A172 (cell line): Measurements from ENCODE around the gene ATP8A2. TPM values are rescaled to one million over a fixed set of nuclear protein-coding genes. Genes with fewer than 3 reads are reported as not detected.
A peak's percentile ranks its signal among the peaks of the same experiment; 100 is the strongest.

Experiments used
- DNase-seq: peaks from one replicate; pipeline ENCODE4 v3.0.0-alpha.2; 2015; ENCODE audit warnings: low spot score
- total RNA-seq: library from RNA; depleted of rRNA; stranded (reverse); fragments of >200 nt; shearing (Covaris generic); gene quantifications from 2 replicates; pipeline ENCODE4 v1.2.3, GENCODE V29; 2014

ATP8A2 gene
- total RNA-seq, 1 experiment from 2014 or later: 1.1 TPM

DNA sequence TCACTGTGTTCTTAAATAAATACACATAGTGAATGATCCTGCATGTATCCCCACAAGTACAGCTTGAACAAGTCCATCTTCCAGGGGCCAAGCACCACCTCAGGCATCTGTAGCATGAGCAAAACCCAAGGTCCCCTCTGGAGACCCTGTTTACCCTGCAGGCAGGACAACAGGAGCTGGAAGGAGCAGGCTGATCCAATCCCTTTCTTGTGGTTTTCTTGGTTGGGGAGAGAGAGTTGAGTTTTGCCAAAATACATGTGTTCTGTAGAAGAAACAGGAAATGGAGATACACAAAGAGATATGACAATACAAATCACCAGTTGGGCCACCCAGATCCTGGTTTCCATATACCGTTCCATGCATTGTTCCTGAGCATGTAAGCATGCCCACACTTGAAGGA, 587.2 kb downstream of the ATP8A2 start:
- no peak for DNase-seq

DNA sequence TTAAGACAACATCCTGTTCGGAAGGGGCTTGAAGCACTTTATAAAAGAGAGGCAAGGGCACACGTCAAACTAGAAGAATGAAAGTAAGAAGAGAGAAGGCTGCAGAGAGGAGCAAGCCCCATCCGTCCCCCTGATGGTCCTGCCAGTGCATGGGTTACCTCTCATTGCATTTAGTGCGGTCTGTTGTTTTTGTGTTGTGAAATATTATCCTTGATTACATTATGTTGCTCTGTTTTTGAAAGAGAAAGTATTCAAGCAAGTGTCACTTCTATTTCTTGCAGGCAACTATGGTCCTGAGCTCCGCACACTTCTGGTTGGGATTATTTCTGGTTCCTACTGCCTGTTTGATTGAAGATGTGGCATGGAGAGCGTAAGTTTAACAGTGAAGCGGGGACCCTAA, 589.5 kb downstream of the ATP8A2 start:
- DNase-seq: no peak

DNA sequence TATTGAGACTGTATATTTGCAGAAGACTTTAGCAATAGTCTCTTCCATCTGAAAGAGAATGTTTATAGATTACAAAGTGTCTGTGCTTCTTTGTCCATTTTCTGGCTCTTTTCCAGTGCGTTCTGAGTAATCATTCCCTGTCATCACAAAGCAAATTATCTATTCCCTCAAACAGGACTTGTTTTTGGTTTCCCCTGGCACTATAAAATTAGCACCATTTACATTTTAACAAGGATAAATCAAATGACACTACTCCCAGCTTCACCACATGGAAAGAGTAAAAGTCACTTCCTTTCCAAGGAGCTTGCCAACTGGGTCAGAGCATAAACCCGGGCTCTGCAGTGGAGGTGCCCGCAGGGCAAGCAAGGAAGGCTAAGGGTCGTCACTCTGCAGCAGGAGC, 591.9 kb downstream of the ATP8A2 start:
- peak; percentile 6 for DNase-seq

- no peak for DNase-seq
Observed at GRCh38 chr13:25965596-25965995, 593.8 kb downstream of the ATP8A2 start.

GRCh38 chr13:25966086-25966485, 594.3 kb downstream of the ATP8A2 start:
- DNase-seq: peak; percentile 40

DNA sequence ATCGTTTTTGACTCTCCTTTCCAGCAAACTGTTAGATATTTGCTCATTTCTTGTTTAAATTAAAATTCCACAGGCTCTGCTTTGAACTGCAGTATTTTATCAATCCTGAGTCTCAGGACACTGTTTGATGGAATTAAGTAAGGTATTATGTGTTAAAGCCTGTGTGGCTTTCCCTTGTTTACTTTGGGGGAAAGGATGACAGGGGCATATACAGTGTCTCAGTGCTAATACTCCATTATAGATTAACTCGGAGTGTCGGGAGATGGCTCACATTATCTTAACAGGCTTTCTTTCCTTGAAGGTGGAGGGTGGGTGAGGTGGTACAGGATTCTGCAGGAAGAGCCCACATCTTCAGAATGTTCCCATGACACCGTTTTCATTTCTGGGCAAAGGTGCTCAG, 595.4 kb downstream of the ATP8A2 start:
- DNase-seq: no peak

DNA sequence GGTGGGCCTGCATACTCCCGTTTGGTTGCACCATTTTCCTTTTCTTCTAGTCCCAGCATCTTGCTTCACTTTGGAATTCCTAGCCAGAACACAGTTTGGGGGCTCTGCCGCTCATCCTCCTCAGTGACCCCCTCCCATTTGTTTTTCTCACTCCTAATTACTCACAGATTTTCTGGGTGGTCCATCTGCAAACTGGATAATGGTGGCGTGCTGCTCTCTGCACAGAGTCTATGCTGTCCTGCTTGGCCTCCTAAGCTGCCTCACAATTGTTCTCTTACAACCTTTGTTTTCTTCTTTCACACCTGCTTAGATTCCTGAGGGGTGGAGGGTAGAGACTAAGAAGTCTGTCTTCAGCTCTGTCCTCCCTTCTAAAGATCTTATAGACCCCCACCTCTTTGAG, 599.3 kb downstream of the ATP8A2 start:
- DNase-seq: no peak

- no peak for DNase-seq
Observed at GRCh38 chr13:25971459-25972145, 599.8 kb downstream of the ATP8A2 start.

DNA sequence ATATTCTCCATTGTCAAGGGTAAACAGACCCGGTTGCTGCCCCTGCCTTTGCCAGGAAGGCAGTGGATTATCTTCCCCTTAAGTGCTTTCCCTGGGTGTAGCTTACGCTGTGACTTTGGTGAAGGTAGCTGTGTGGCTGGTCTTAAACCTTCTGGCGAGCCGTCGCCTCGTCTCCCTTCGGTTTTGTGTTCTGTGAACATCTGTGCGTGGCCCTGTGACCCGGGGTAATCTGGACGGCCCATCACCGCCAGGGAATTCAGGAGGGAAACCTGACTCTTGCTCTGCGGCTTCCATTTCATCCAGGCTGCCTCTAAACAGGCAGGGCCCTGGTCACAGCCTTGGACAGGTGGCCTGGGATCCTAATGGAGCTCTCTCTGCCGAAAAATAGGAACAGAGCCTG, 601.3 kb downstream of the ATP8A2 start:
- DNase-seq: no peak

DNA sequence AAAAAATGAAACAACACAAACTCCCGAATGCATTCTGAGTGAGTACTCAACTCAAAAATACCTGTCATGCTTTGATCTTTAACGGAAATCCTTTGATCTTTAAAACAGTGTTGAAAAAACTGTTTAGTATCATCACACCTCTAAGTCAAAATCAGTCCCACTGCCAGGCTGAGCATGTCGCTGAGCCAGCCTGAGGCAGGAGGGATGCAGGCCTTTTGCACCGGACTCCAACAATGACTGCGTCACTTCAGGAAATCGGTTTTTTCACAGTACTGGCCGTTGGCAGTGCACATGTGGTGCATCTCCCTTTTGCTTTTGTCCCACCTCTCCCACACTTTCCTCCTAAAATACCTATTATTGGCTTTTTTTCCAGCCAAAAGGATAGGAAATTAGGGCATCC, 601.8 kb downstream of the ATP8A2 start:
- no peak for DNase-seq

DNA sequence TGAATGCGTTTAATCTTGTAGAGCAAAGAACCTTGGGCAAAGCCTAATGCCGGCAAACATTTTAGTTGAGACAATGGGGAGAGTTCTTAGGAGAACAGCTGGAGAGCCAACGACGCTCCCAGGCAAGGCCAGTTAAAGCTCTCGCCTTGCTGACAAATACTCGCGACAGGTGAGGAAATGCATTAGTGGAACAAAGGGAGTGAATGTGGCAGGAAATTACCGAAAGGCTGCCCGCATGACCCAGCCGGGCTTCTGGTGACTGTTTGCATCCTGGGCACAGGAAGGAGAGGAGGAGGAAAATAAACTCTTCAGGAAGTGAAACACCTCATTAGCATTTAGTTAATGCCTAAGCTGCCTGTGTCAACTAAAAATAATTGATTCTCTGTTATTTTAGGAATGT, 605.4 kb downstream of the ATP8A2 start:
- no peak for DNase-seq

- DNase-seq: no peak
Observed at GRCh38 chr13:25977671-25978070, 605.9 kb downstream of the ATP8A2 start.

GRCh38 chr13:25978961-25979360, 607.2 kb downstream of the ATP8A2 start:
- DNase-seq: no peak

GRCh38 chr13:25979371-25979770, 607.6 kb downstream of the ATP8A2 start:
- DNase-seq: no peak

DNA sequence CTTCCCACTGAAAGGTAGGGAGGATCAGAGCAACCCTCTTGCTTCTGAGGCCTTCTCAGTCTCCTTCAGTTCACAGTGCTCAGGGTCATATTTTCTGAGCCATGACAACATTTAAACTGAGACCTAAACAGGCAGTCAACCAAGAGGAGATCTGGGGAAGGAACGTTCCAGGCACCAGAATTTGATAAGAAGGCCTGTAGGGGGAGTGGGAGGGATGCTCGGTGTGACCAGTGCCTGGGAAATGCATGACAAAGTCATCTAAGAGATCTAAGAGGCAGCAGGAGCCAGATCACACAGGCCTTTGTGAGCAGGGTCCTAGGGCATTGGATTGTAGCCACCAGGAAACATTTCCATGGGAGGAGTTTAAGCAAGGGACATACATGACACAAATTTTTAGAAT, 608.5 kb downstream of the ATP8A2 start:
- DNase-seq: peak; percentile 16

GRCh38 chr13:25981060-25981459, 609.3 kb downstream of the ATP8A2 start:
- DNase-seq: no peak

DNA sequence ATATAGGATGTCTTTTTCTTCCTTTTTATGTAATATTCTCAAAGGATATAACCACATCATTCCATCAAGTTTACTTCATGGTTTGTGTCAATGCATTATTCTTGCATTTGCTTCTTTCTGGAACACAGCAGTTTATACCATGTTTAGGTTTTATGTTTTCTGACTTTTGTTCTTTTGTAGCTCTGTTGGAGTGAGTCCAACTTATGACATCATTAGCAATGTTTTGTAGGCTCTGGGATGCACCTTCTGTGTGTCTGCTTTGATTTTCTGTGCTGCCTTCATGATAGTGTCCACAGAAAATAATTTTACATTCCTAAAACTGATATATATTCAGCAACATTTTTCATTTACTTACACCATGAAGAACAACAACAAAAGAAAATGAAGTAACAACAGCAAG, 611.1 kb downstream of the ATP8A2 start:
- no peak for DNase-seq

- DNase-seq: no peak
Observed at GRCh38 chr13:25987987-25988386, 616.2 kb downstream of the ATP8A2 start.

- no peak for DNase-seq
Observed at GRCh38 chr13:25988661-25989060, 616.9 kb downstream of the ATP8A2 start.

DNA sequence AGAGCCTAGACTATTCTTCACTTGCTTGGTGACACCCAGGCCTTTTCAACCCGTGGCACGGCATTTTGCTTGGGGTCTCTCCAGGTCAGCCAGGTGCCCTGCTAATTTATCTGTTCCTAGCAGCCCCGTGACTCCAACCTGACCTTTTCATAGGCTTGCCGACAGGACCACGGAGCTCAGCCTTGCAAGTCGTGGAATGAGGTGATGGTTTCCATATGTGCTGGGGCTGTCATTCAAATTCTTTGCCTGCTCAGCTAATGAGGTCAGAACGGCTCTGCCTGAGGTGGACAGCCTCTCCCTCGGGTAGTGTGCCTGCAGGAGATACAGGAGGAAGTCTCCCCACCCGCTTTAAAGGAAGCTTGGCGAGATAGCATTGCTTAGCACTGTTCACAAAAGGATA, 619.0 kb downstream of the ATP8A2 start:
- no peak for DNase-seq

DNA sequence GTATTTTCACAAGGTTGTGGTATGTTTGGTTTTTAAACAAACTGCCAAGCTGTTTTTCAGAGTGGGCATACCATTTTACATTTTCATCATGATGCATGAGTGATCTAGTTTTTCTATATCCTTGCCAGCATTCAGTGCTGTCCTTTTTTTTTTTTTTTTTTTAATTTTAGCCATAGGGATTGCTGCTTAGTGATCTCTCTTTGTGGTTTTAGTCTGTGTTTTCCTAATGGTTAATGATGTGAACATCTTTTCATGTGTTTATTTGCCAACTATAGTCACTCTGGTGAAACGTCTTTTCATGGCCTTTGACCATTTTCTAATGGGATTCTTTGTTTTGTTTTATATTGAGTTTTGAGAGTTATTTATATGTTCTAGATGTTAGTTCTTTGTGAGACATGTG, 620.3 kb downstream of the ATP8A2 start:
- no peak for DNase-seq

DNA sequence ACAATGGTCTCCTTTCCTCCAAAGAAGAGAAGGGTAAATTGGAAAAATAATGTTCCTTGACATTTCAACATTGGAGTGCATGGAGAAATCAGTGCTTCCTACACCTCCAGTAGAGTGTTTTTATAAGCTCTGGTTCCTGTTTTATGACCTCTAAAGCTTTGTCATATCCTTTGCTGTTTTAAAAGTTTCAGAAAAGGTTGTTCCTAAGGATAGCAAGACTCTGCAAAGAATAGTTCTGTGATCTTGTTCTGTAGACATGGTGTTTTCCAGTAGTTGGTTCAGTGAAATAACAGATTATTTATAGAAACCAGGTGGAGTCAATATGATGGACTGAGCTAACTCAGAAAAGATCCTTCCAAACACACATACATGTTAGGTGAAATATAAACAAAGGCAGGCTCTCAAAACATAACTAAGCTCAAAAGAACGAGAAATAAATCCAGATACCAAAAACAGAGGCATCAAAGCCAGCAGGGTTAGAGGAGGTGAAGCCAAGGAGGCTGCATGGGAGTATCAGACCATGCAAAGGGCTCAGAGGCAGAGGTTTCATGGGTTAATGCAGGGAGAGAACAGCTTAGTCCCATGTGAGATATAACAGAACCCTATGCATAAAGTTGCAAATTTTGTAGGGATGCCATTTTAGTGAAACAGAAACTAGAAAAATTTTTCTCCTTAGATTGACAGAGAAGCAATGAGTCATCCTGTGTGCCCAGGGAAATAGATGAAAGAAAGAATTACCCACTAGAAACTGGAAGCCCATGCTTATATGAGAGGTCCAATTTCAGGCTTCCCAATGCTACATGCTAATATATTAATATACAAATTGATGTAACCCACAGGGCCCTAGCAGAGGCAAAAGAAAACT, 635.7 kb downstream of the ATP8A2 start:
- no peak for DNase-seq

- DNase-seq: no peak
Observed at GRCh38 chr13:26010487-26011207, 638.9 kb downstream of the ATP8A2 start.
